GM23248 (cell line): ENCODE measurements around the gene FAM131B. TPM values are rescaled to one million over a fixed set of nuclear protein-coding genes. Genes with fewer than 3 reads are reported as not detected.

Source experiments
- DNase-seq: peaks from one replicate; pipeline ENCODE4 v3.0.0-alpha.2; 2015
- H2AFZ ChIP-seq: fragments of 200-600 bp; sonication (generic); 2 replicates; pipeline ENCODE4 v1.6.1; 2016; ENCODE audit warnings: antibody characterized with exemption
- H3F3A ChIP-seq: fragments of 200-600 bp; sonication (generic); 2 replicates; pipeline ENCODE4 v1.6.1; 2016; ENCODE audit warnings: mild to moderate bottlenecking, antibody characterized with exemption, mixed run types; ENCODE audit not compliant: insufficient read depth
- H3K27ac ChIP-seq: fragments of 200-600 bp; sonication (generic); 2 replicates; pipeline ENCODE4 v1.5.1; 2016; ENCODE audit warnings: mild to moderate bottlenecking
- H3K27me3 ChIP-seq: fragments of 200-600 bp; sonication (generic); replicated peaks from 2 replicates; pipeline ENCODE4 v1.6.1; 2016; ENCODE audit warnings: mild to moderate bottlenecking; ENCODE audit not compliant: insufficient read depth
- H3K36me3 ChIP-seq: fragments of 200-600 bp; sonication (generic); 2 replicates; pipeline ENCODE4 v1.6.1; 2016; ENCODE audit warnings: low read depth, mild to moderate bottlenecking
- H3K4me1 ChIP-seq: fragments of 200-600 bp; sonication (generic); 2 replicates; pipeline ENCODE4 v1.6.1; 2016; ENCODE audit warnings: mild to moderate bottlenecking; ENCODE audit not compliant: insufficient read depth
- H3K4me2 ChIP-seq: fragments of 200-600 bp; sonication (generic); one replicate; pipeline ENCODE4 v1.6.1; 2016; ENCODE audit warnings: mild to moderate bottlenecking; ENCODE audit not compliant: unreplicated experiment
- H3K4me3 ChIP-seq: fragments of 200-600 bp; sonication (generic); 2 replicates; pipeline ENCODE4 v1.5.1; 2016; ENCODE audit warnings: mild to moderate bottlenecking
- H3K79me2 ChIP-seq: fragments of 200-600 bp; sonication (generic); 2 replicates; pipeline ENCODE4 v1.6.1; 2016; ENCODE audit warnings: mild to moderate bottlenecking; ENCODE audit not compliant: insufficient read depth
- H3K9ac ChIP-seq: fragments of 200-600 bp; sonication (generic); 2 replicates; pipeline ENCODE4 v1.6.1; 2016; ENCODE audit warnings: mild to moderate bottlenecking
- H3K9me2 ChIP-seq: fragments of 200-600 bp; sonication (generic); 2 replicates; pipeline ENCODE4 v1.6.1; 2016; ENCODE audit warnings: mixed run types, mild to moderate bottlenecking, moderate library complexity; ENCODE audit not compliant: insufficient read depth
- H3K9me3 ChIP-seq: fragments of 200-600 bp; sonication (generic); one replicate; pipeline ENCODE4 v1.6.1; 2017; ENCODE audit warnings: low read depth
- H4K20me1 ChIP-seq: fragments of 200-600 bp; sonication (generic); 2 replicates; pipeline ENCODE4 v1.6.0; 2016; ENCODE audit not compliant: insufficient read depth
- EZH2 ChIP-seq: fragments of 200-600 bp; sonication (generic); IDR thresholded peaks from 2 replicates; pipeline ENCODE4 v1.6.1; 2018; ENCODE audit warnings: antibody characterized with exemption, mild to moderate bottlenecking; ENCODE audit not compliant: insufficient read depth, poor library complexity, severe bottlenecking
- EZH2phosphoT487 ChIP-seq: fragments of 200-600 bp; sonication (generic); IDR thresholded peaks from 2 replicates; pipeline ENCODE4 v1.6.1; 2018; ENCODE audit warnings: antibody characterized with exemption, moderate library complexity, mild to moderate bottlenecking, low read depth; ENCODE audit not compliant: insufficient read depth
- WGBS, 2 experiments: methylation state at CpG; one replicate each; pipeline ENCODE4 v1.1.6; 2015 to 2017; ENCODE audit warnings: low lambda C conversion rate in 2 of 2, low coverage in 1 of 2; ENCODE audit errors: missing lambda C conversion rate in 2 of 2; 5-methylcytosine and 5-hydroxymethylcytosine counted together
- in situ Hi-C: fragments of 300-500 bp; cut with MboI; formaldehyde crosslinking; loops from 2 replicates; pipeline ENCODE4 v1.15.0; 2020
- polyA plus RNA-seq: library from polyadenylated mRNA; unstranded; fragments of >200 nt; fragmentation: Nextera tagmentation; extraction: Ambion mirVana; gene quantifications from 2 replicates; pipeline ENCODE4 v1.2.1, GENCODE V29; 2016
- total RNA-seq: library from RNA; depleted of rRNA; stranded (reverse); fragments of >200 nt; shearing (Covaris generic); gene quantifications from 2 replicates; pipeline ENCODE4 v1.2.3, GENCODE V29; 2014

FAM131B gene
- total and polyA plus RNA-seq, 2 experiments from 2014 or later: 0.50 to 3.0 TPM

DNA sequence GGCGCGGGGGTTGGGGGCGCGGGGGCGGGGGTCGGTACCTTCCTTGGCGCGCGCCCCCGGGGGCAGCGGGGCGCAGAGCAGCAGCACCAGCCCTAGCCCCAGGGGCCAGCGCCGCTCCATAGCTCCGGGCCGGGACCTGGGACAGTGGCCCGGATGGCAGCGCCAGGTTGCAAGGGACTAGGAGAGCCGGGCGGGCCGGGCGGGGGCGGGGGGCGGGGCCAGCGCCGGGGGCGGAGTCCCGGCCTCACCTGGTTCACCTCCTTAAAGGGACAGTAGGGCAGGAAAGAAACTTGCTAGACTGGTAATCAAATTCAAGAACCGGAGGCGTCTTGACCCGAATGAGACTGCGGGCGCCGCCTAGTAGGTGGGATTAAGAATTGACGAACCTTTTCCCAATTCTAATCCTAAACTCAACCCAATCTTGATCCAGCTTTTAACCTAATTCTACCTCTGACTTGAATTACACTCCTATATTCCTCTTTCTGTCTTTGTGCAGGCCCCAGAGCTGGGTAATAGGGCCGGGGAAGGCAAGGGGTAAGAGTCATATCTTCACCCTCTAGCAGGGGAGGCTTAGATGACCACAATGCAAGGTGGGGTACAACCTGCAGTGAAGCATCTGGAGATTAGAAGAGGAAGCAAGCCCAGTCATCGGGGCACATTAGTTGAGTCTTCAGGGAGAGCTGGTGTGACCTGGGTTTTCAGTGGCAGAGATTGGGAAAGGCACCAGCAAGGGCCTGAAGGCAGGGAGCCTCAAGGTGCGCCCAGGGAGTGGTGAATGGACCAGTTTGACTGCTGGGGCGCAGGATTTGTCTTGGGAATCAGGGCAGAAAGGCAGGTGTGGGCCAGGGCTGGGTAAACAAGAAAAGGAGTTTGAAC is 46.4 kb upstream of the FAM131B start, which contains the start of gene EPHA1:
TSS of gene EPHA1 (minus strand) at position 171 of the 876 bp plus-strand sequence. CDS start at position 120, 51 bp downstream.
- Histone ChIP-seq H3K79me2 (no peaks in the 10 kb centered on the region), H3F3A (0 out of 2 replicates have a peak, but pooled peaks cover 3% of the 10 kb centered on the region), H3K9me2 (no peaks in the 10 kb centered on the region), H3K4me3 (no peak within 1 kb of the TSS), H3K9me3 (no peaks in the 10 kb centered on the region), H3K4me2 (no peak within 1 kb of the TSS), H3K36me3 (no peaks in the 10 kb centered on the region), H3K9ac (no peak within 1 kb of the TSS), H4K20me1 (no peaks in the 10 kb centered on the region), H3K27me3 (no peaks in the 10 kb centered on the region), H2AFZ (peak within 1 kb of the TSS; percentile 57), H3K27ac (no peak within 1 kb of the TSS), H3K4me1 (peaks cover 21% of the 10 kb centered on the region)
- WGBS, 2 experiments: 20 to 28% methylated on average over 16 to 36 of the region's 39 CpGs
- in situ Hi-C loops: no loop called here
- no peak for TF ChIP-seq EZH2
- TF ChIP-seq EZH2phosphoT487: no peak
- peak; percentile 42 for DNase-seq

DNA sequence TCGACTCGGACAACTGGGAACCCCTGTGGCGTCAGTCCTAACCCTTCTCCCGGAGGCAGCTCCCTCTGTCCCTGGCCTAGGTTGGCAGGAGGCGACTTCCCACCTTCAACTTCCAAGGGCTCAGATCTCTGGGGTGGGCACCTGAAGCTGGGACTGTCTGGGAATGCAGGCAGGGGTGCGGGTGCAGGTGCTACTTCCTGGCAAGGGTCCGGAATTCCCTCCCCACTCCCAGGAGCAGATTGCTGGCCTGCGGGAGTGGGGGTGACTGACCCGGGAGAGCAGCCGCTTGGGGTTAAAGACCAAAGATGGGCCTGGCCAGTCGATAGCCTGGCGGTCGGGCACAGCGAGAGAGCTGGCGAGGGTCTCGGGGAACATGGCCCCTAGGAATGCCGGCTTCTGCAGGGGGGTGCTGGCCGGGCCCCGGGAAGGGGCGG is 45.8 kb upstream of the FAM131B start:
- 0 out of 2 replicates have a peak, but pooled peaks cover 3% of the 10 kb centered on the region for H3F3A ChIP-seq
- no peak overlapping the region for H3K9ac ChIP-seq
- in situ Hi-C loops: no loop called here
- H3K4me2 ChIP-seq: no peak overlapping the region
- H3K9me2 ChIP-seq: no peaks in the 10 kb centered on the region
- H3K4me1 ChIP-seq: peaks cover 24% of the 10 kb centered on the region
- H3K9me3 ChIP-seq: no peaks in the 10 kb centered on the region
- WGBS, 2 experiments: 71 to 78% methylated on average over 17 to 20 of the region's 20 CpGs
- H3K27me3 ChIP-seq: no peaks in the 10 kb centered on the region
- no peaks in the 10 kb centered on the region for H4K20me1 ChIP-seq
- DNase-seq: no peak
- no peaks in the 10 kb centered on the region for H3K36me3 ChIP-seq
- TF ChIP-seq EZH2phosphoT487 (no peak), EZH2 (no peak)
- no peak overlapping the region for H3K4me3 ChIP-seq
- H2AFZ ChIP-seq: no peak overlapping the region
- H3K27ac ChIP-seq: no peak overlapping the region
- no peaks in the 10 kb centered on the region for H3K79me2 ChIP-seq

DNA sequence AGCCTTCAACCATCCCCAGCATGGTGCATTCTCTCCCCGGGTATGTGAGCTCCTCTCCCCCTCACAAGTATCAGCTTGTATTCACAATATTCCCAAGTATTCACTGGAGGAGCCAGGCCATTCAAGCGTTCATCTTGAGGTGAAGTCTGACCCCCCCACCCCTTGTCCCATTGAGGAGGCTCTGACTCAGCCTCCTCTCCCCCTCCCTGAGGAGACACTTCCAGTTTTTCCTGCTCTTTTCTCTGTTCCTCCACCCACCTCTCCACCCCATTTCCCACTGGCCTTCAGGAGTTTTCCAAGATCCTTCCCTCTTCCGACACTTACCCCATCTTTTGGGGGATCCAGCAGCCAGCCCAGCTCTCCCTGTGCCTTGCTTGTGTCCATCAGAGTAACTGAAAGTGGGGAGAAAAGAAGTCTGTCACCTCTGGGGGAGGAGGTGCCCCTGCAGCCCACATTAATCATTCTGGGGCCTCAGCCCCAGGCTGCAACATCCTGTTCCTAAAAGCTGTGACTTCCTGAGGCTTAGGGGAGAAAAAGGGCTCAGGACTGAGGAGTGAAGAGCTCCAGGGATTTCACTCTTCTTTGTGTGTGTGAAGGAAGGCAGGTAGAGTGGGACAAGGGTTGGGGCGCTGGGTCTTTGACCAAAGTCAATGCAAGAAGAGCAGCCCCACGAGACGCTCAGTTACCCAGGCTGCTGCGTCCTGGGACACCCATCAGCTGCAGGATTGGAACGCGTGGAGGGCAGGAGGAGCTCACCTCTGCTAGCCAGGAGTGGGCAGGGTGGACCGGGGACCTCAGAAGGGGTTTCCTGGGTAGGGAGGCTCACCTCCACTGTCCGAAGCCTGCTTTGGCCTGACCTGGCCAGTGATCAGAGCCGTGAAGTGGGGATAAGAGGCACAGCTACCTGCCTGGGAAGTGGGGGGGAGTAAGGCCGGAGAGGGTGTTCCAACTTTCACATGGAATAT is 45.1 kb upstream of the FAM131B start:
- Histone ChIP-seq H3K4me3 (no peak overlapping the region), H3K4me2 (no peak overlapping the region), H3K27me3 (no peaks in the 10 kb centered on the region), H3F3A (0 out of 2 replicates have a peak, but pooled peaks cover 3% of the 10 kb centered on the region), H3K27ac (no peak overlapping the region), H3K9ac (no peak overlapping the region), H3K36me3 (no peaks in the 10 kb centered on the region), H3K4me1 (peaks cover 24% of the 10 kb centered on the region), H3K9me3 (no peaks in the 10 kb centered on the region), H2AFZ (peak overlapping the region; percentile 57; the same call in 1 of the 2 replicates), H4K20me1 (no peaks in the 10 kb centered on the region), H3K9me2 (no peaks in the 10 kb centered on the region), H3K79me2 (no peaks in the 10 kb centered on the region)
- TF ChIP-seq EZH2phosphoT487: no peak
- no peak for TF ChIP-seq EZH2
- in situ Hi-C loops: no loop called here
- 89 to 91% methylated on average over 13 of the region's 13 CpGs for WGBS, 2 experiments
- no peak for DNase-seq

DNA sequence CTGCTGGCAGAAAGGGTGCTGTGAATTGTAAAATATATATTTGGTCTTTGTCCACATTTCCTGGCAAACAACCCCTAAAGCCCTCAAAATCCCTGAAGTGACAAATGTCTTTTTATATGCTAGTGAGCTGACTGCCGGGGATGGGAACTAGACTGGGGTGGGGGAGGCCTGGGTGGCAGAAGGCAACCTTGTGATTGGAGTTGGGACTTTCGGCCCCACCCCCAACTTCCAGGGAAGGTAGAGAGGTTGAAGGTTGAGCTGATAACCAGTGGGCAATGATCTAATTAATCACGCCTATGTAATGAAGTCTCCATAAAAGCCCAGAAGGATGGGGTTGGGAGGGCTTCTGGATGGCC is 43.5 kb upstream of the FAM131B start:
- H3K79me2 ChIP-seq: no peaks in the 10 kb centered on the region
- H4K20me1 ChIP-seq: no peaks in the 10 kb centered on the region
- WGBS, 2 experiments: 95 to 100% methylated on average over 3 of the region's 3 CpGs
- H3K27me3 ChIP-seq: no peaks in the 10 kb centered on the region
- H3K9me2 ChIP-seq: no peaks in the 10 kb centered on the region
- in situ Hi-C loops: no loop called here
- no peak overlapping the region for H3K9ac ChIP-seq
- no peak overlapping the region for H3K27ac ChIP-seq
- H3K4me3 ChIP-seq: no peak overlapping the region
- TF ChIP-seq EZH2phosphoT487: no peak
- no peak for TF ChIP-seq EZH2
- no peaks in the 10 kb centered on the region for H3K36me3 ChIP-seq
- peaks cover 21% of the 10 kb centered on the region for H3K4me1 ChIP-seq
- H2AFZ ChIP-seq: no peak overlapping the region
- H3F3A ChIP-seq: no peaks in the 10 kb centered on the region
- no peak for DNase-seq
- no peak overlapping the region for H3K4me2 ChIP-seq
- no peaks in the 10 kb centered on the region for H3K9me3 ChIP-seq
